Peyer's patch (tissue), 4 donors: Measurements from ENCODE around the gene PAN2.
"Not testable (repeated sequence)": the region's sequence is repeated elsewhere in the genome, so short reads cannot be mapped to it uniquely, and the experiment has no call there.

Source experiments
- CTCF ChIP-seq, 6 experiments: fragments of 450-650 bp in 4 of 6; fragments of 200-600 bp in 2 of 6; sonication (generic) in 1 of 6; IDR thresholded peaks; one replicate each; pipeline ENCODE4 v1.5.1; 2017 to 2019; ENCODE audit warnings: antibody characterized with exemption in 6 of 6, mild to moderate bottlenecking in 3 of 6, moderate library complexity in 1 of 6
- POLR2A ChIP-seq, 2 donors: fragments of 450-650 bp; IDR thresholded peaks; one replicate each; pipeline ENCODE4 v1.5.1; 2017; ENCODE audit warnings: antibody characterized with exemption in 2 of 2, mild to moderate bottlenecking in 2 of 2, moderate library complexity in 2 of 2

GRCh38 chr12:56347255-56347654, 13.5 kb upstream of the PAN2 start:
- TF ChIP-seq CTCF, POLR2A (IDR thresholded peaks at IDR 0.05): not testable (repeated sequence)
